ENCODE results near the gene SCNN1A.

Gene SCNN1A

DNA sequence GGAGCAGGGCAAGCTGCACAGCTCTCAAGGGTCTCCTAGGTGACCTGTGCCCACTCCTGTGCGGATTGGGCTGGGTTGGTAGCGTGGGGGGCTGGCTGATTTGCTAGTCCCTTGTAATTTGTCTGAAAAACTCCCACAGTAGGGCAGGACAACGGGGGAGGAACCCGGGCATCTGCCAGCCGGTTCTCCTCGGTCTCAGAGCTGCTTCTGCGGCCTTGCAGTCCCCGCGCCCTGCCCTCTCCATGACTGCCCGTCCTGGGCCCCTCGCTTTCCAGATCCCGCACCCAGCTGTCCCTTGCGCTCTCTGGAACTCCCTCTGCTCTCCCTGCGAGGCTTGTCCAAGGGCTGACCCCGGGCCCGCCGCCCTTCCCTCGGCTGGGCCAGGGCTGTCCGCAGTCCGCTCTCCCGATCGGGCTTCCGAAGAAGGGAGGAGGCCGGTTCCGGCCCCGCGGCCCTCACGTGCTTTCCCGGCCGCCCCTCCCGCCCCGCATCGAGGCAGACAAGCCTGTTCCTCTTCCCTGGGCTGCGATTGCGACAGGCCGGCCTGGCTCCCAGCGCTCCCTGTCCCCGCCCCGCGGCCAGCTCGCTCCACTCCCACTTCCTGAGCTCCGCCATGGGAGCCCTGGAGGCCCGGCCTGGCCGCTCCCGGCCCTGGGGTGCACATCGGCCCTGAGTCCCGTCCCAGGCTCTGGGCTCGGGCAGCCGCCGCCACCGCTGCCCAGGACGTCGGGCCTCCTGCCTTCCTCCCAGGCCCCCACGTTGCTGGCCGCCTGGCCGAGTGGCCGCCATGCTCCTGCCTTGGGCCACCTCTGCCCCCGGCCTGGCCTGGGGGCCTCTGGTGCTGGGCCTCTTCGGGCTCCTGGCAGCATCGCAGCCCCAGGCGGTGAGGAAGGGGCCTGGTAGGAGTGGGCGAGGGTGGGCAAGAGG, 8.5 kb upstream of the SCNN1A start, which contains the start of gene LTBR:
Gene LTBR (plus strand): TSS at position 591 of the 927 bp plus-strand sequence. CDS start 197 bp downstream, at position 788.
- FAIRE-seq = no peak

DNA sequence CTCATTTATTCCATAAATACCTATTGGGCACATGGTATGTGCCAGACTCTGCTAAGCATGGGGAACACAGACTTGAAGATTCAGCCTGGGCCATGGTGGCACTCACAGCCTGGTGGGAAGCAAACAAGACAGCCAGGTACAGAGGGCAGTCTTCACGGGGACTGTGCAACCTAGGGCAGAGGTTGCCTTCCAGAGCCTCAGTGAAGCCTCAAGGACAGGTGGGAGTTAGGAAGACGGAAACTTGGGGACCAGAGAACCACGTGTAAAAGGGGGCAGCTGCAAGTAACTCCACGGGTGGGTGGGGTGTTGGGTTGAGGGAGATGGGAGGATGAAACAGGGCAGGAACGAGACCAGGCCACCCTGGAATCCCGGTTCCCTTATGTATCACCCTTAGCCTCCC, 7.6 kb upstream of the SCNN1A start:
- FAIRE-seq = no peak

- FAIRE-seq = no peak
These were observed 7.0 kb upstream of the SCNN1A start for GRCh38 chr12:6382371-6382770.

DNA sequence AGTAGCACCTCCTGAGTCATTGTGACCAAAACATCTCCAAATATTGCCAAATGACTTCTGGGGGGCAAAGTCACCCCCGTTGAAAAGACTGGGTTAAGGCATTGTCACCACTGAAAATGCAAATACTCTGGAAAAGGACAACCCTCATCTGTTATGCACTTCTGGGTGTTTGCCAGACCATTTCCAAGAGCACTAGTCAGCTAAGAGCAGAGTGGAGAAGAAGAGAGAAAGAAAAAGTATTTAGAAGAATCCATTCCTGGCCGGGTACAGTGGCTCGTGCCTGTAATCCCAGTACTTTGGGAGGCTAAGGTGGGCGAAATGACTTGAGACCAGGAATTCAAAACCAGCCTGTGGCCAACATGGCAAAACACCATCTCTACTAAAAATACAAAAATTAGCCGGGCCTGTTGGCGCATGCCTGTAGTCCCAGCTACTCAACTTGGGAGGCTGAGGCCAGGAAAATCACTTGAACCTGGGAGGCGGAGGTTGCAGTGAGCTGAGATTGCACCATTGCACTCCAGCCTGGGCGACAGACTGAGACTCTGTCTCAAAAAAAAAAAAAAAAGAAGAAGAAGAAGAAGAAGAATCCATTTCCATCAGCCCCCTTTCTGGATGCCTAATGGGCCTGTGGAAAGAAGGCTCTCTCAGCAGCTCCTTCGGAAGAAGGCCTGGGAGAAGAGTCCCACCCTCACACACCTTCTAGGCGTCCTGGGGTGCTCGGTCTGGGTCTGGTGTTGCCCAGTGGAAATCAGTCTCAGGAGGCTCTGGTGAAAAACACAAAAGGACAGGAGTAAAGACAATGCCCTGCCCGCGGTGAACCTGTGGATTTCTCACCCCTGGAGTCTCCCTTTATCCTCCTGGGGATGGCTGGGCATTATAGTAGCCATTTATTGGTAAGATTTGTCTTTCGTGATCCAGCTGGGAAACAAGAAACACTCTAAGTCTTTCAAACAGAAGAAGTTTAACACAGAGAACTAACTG, 5.1 kb upstream of the SCNN1A start:
- FAIRE-seq = no peak

- no peak for FAIRE-seq
These were observed 3.5 kb upstream of the SCNN1A start for GRCh38 chr12:6378709-6379472.

DNA sequence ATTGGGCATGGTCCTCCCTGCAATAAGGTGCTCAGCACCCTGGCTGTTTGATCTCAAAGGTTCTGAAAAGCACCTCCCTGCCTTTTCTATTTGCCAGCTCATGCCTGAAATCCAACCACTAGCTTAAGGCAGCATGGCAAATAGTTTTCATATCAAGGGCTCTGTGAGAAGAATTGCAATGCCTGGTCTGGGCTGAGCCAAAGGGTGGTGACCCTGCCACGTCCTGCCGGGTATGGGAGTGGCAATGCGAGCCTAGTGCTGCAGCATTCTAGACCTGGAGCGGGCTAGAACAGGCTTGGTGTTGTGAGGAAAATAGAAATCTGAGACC, 2.3 kb upstream of the SCNN1A start:
- FAIRE-seq = no peak

GRCh38 chr12:6376870-6377666, 1.7 kb upstream of the SCNN1A start:
- no peak for FAIRE-seq

DNA sequence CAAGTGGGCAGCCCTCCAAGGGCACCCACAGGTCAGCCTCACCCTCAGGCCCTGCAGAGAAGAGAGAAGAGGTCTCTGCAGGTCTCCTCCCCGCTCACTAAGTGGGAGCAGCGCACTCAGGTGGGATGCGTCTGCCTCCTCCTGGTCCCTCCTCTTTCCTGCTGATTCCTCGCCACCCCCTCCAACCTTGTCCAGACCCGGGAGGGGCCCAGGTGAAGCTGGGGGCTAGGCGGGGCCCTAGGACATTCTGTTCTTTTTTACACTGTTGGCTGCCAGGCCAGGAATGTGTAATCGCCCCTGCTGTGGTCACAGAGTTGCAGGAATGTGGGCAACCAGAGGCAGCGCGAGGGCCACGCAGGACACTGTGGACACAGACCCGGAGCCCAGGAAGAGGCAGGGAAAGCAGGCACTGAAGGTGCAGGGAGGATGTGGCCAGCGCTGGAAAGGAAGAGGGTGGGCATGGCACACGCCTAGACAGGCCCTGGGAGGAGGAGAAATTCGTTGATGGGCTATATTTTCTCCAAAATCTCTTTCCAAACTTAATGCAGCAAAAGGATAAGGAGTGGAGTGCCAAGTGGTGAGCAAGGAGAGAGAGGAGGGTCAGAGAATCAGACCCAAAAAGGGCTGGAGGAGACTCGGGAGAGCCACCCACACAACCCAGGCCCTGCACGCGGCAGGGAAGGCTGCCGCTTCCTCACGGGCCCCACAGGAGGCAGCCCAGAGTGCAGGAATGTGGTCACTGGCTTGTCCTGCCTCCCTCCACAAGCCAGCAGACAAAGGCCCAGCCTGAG, 911 bp upstream of the SCNN1A start:
- FAIRE-seq = no peak

- FAIRE-seq = no peak
These were observed 590 bp downstream of the SCNN1A start for GRCh38 chr12:6374786-6375160.

GRCh38 chr12:6374028-6374785, 1.2 kb downstream of the SCNN1A start:
- FAIRE-seq = no peak

GRCh38 chr12:6373022-6373787, 2.2 kb downstream of the SCNN1A start:
- FAIRE-seq = no peak

- FAIRE-seq = no peak
These were observed 2.9 kb downstream of the SCNN1A start for GRCh38 chr12:6372403-6373003.

GRCh38 chr12:6370994-6371754, 4.2 kb downstream of the SCNN1A start:
- FAIRE-seq = no peak

- no peak for FAIRE-seq
These were observed 4.8 kb downstream of the SCNN1A start for GRCh38 chr12:6370576-6370935.

DNA sequence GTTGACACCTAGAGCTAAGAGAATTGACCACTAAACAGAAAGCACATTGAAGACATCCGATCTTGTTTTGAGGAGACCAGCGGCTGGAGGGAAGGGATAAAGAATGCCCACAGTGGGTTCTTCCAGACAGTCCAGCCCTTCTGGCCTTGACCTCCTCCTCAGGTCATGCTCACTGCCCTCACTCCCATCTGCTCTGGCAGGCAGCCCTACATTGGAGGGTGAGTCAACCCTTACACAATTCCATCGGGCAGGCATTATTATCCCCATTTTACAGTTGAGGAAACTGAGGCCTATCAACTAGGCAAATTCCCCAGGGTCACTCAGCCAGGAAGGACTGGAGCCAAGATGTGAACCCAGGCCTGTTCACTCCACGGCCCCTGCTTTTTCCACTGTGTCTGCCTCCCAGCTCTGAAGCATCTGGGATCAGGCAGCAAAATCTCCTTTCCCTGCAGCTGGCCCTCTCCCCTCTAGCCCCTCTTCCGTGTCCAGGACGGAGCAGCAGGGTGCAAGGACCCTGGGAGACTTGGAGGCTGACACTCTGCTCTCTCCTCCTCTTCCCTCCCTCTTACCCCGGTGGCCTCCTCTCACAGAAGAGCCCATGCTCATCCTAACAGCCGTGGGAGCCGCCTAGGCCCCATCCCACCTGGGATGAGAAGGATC, 5.3 kb downstream of the SCNN1A start:
- no peak for FAIRE-seq

DNA sequence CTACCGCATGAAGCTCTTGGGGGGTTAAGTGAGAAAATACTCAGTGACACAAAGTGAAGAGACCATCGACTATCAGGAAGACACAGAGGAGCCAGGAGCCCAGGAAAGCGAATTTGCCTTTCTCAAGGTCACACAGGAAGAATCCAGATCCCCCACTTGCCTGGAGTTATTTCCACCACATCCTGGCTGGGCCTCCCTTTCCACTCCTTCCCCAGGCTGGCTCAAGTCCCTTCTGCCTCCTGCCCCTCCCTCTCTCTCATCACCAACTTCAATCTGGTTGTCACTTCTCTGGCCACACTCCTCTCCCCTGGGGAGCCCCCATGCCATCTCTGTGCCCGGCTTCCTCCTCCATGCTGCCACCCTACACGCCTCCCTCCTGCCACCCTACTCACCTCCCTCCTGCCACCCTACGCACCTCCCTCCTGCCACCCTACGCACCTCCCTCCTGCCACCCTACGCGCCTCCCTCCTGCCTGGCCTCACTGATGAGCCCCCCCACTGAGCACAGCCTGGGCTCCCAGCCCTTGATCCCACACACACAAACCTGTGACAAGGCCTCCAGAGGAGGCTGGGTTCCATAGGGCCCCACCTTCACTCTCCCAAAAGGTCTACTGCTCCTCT, 6.3 kb downstream of the SCNN1A start:
- no peak for FAIRE-seq

Data from A204.1 (cell line).